ENCODE data around the gene SPON1.
A peak's percentile ranks its signal among the peaks of the same experiment; 100 is the strongest.
"Not testable (repeated sequence)": the region's sequence is repeated elsewhere in the genome, so short reads cannot be mapped to it uniquely, and the experiment has no call there.

SPON1 gene

DNA sequence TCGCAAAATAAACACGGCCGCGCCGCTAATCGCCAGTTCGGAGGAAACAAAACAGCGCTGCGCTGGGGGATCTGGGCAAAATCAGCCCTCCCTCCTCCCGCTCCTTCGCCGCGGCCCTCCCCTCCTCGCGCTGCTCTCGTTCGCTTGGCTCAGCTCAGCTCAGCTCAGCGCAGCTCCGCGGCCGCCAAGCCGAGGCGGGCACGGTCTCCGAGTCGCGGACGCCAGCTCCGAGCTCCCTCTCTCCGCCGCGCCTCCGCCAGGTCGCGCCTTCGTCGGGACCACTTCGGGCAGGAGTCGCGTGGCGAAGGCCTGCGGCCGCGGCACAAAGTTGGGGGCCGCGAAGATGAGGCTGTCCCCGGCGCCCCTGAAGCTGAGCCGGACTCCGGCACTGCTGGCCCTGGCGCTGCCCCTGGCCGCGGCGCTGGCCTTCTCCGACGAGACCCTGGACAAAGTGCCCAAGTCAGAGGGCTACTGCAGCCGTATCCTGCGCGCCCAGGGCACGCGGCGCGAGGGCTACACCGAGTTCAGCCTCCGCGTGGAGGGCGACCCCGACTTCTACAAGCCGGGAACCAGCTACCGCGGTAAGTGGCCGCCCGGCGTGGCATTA is at the start of gene SPON1:
Gene SPON1, plus strand, starts transcription at position 162 of the 607 bp plus-strand sequence. Its CDS starts 182 bp downstream, at position 344.
- DNase-seq (ENCODE audit: low spot score): peak; percentile 52

DNA sequence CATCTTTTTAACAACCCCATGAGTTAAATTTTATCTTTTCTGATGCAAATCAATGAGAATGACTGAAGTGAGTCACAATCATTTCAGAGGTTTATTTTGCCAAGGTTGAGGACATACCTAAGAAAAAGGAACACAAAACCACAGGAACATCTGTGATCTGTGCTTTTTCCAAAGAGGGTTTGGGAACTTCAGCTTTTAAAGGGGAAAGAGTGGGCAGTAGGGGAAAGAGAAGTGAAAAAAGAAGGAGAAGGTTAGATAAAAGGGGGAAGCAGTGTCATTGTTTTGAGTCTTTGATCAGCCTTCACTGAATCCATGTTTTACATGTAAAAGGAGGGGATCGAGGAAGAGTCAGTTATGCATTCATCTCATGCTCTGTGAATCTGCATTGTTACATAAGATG is 45.3 kb upstream of the SPON1 start:
- no peak for DNase-seq (ENCODE audit: low spot score)

DNA sequence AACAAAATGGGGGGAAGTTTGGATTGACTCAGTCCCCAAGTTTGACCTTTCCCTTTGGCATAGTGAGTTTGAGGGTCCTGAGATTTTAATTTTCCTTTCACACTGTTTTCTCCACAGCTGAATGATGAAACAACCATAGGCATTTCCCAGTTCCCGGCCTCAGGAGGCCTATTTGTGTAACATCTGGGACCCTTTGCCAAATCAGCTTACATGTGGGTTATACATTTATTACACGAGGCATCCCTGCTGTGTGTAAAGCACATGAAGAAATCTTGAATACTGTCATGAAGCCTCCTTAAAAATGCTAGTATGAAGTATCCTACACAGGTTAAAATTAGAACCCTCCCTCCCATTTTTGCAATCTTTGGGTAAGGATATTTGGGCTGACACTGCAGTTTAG is 44.6 kb upstream of the SPON1 start:
- no peak for DNase-seq (ENCODE audit: low spot score)

DNA sequence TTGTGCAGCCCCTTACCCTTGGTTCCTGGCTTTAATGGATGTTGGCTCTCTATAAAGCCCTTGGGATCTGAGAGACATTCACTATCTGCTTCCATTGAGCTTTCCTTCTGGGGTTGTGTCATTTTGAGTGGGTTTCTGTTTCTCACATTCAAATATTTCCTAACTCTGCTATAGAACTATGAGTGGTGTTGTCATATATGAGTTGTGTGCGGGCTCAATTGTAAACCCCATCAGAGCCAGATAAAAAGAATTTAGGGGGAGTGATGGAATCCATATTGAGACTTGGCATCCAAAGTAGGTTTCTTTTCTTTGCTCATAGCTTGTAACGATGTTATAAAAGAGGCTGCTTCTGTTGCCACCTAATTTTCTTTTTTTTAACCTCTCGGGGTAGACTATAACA is 41.8 kb upstream of the SPON1 start:
- DNase-seq (ENCODE audit: low spot score): no peak

DNA sequence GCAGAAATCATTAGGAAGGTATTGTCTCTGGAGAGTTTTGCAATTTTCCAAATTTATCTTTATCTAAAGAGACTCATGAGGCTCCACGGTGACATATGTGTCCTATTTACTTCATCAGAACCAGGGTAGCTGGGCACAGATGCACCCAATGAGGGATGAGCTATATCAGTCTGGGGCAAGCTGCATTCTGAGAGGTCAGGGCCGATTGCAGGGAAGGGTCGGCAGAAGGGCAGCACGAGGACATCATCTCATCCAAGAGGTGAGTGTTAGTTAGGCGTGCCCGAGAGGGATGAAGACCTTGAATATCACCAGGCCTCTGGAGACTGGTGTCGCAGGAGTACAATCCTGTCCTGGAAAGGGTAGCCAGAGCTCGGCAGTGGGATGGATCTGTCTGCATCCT is 41.0 kb upstream of the SPON1 start:
- no peak for DNase-seq (ENCODE audit: low spot score)

DNA sequence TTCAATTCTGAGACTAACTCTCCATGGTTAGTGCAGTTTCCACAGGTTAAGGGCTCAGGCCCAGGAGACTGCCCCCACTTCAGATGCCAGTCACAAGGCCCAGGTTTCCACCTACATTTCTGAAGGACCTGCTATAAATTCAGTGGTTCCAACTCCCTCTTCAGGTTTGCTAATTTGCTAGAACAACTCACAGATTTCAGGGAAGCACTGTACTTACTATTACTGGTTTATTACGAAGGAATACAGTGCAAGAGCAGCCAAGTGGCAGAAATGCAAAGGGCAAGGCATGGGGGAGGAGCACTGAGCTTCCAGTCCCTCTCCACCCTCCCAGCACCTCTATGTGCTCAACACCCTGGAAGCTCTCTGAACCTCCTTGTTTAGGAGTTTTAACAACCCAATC is 39.3 kb upstream of the SPON1 start:
- DNase-seq (ENCODE audit: low spot score): no peak

DNA sequence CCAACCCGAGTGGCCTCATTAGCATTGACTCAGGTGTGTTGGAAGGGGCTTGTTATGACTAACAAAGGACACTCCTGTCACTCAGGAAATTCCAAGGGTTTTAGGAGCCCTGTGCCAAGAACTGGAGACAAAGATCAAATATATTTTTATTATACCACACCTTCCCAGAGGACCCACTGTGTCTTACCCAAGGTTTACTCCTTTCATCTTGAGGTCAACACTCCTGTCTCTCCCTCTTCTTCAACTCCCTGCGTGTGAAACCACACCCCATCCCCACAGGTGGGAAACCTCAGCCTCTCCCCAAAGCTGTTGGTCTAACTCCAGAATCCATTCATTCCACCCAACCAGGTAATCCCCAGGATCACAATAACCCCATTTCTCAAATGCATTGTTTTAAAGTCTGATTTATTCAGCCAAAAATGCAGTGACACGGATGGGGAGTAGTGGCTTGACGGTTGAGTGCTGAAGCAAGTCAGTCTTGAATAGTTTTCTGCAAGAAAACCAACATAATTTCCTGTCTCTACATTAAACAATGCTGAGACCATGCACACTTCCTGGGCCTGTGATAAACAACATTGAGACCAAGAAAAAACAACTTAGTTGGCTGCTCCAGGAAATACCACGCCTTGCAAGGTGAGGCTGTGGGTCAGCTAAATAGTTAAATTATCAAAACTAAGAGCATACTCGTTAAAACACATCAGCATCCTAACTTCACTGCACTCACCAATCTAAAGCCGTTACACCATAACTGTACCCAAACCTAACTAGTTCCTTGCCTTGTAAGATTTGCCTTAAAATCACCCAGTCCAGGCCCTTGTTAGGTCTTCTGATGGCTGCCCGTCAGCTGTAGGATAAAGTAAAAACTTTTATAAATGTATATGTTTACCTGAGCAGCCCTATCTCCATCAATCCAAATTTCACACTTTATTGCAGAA is 38.5 kb upstream of the SPON1 start:
- DNase-seq (ENCODE audit: low spot score): no peak

DNA sequence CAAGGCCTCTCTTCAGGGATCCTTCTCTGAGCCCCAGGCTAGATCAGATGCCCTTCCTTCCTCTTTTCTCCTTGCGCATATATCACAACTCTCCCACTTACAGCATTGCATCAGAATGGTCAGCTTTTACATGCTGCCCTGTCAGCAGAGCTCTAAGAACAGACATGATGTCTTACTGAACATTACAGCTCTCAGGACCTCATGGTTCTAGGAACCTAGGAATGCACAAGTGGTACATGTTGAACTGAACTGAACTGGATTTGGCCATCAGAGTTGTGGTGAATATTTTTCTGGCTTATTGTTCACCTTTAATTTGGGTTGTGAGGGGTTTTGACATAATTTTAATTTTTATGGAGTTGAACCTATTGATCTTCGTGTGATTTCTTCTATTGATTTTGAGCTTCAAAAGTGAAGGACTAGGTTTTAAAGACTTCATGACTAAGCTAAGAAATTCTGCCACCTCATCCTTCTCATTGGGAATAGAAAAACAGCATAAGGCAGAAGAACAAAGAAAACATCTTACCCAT is 37.7 kb upstream of the SPON1 start:
- no peak for DNase-seq (ENCODE audit: low spot score)

DNA sequence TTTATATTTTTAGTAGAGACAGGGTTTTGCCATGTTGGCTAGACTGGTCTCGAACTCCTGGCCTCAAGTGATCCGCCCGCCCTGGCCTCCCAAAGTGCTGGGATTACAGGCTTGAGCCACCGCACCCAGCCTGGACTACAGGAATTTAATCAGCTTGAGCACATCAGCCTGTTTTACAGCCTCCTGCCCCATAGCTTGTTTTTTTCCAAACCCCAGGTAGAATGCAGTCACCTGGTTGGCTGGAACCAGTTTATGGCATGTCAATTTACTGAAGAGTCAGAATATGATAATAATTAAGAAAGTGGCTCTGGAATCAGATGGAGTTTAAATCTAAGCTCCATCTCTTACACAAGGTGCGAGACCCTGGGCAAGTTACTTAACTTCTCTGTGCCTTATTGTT is 36.2 kb upstream of the SPON1 start:
- DNase-seq (ENCODE audit: low spot score): not testable (repeated sequence)

DNA sequence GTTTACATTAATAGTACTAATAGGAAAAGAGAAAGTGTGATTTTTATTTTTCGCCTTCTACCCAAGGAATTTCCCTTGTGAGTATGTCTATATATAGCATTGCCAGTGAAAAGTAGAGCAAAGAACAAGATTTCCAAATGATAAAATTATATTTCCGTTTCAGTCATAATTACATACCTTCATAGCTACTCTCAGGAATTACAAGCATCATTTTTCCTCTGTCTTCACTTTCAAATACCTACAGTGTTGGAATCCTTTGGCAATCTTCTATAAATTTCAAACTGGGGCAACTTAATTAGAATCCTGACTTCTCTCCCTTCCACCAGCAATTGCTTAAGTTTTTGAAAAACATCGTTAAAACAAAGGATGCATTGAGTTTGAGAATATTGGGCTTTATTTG is 35.5 kb upstream of the SPON1 start:
- no peak for DNase-seq (ENCODE audit: low spot score)

DNA sequence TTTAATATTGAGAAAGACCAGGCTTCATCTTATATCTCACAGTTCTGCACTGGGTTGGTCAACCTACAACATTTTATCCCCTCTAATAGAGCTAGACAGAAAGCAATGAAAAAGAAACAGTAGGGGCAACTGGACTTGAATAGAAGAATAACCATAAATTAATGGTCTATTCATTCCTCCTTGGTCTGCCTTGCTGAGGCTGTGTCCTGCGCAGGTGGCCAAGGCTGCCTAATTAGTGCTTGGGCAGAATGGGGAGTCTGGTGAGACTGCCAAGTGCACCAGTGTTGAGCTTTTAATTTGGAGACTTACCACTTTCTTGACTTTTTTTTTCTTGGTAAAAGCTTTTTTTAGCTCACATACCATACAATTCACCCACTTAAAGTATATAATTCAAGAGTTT is 35.0 kb upstream of the SPON1 start:
- peak; percentile 52 for DNase-seq (ENCODE audit: low spot score)

DNA sequence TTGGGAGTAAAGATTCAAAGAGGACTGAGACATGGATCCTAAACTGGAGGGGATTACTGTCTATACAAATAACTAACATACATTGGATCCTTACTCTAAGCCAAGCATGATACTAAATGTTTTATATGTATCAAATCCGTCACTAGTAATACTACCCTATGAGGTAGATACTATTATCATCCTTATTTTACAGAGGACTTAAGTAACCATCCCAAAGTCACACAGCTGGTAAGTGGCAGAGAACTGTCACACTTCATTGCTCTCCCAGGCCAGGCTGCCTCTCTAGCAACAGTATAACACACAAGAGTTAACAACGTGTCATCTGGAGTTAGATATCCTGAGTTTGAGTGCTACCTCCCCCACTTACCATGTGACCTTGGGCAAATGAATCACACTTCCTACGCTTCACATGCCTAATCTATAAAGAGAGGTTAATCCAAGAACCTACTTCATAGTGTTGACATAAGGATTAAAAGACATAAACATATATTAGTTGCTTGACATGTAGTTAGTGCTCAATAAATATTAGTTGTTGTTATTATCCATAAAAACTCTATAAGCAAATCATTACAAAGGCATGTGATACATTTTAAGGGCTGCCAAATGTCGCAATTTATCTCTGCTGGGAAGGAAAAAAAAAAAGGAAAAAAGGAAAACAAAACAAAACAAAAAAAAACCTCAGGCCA is 33.8 kb upstream of the SPON1 start:
- peak; percentile 15 for DNase-seq (ENCODE audit: low spot score)

DNA sequence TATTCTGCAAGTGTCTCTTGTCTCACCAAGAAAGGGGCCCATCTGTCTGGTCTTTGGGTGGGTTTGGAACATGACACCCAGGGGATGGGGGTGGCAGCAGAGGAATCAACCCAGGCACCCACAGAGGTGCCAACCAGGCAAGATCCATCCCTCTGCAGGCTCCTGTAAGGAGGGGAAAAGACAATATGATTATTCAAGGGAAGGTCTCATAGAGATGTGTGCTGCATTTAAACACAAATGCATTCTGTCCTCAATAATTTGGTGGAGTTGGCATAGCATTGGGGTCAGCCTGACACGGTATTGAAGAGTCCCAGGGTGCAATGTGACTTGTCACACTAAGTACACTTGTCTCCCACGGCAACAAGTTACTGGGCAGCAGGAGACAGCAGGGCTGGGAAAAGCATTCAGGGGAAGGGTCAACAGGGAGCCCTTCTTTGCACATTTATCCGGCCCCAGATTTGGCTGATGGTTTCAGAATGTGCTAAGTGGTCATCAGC is 33.1 kb upstream of the SPON1 start:
- DNase-seq (ENCODE audit: low spot score): peak; percentile 74

DNA sequence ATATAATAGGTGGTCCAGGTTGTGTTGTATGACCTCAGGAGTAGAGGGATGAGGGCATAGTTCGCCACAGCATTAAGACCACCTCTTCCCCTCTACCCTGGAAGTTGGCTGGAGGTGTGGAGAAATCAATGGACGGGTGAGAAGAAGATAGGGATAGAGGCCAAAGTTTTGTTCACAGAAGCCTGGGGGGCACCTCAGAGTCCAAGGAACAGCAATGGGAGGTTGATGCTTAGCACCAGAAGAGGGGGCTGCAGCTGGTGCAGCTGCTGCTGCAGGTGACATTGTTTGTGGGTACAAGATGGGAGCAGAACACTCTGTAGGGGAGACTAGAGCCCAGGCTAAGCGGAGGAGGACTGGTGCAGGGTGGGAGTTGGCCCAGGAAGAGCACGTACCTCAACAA is 31.2 kb upstream of the SPON1 start:
- DNase-seq (ENCODE audit: low spot score): no peak

DNA sequence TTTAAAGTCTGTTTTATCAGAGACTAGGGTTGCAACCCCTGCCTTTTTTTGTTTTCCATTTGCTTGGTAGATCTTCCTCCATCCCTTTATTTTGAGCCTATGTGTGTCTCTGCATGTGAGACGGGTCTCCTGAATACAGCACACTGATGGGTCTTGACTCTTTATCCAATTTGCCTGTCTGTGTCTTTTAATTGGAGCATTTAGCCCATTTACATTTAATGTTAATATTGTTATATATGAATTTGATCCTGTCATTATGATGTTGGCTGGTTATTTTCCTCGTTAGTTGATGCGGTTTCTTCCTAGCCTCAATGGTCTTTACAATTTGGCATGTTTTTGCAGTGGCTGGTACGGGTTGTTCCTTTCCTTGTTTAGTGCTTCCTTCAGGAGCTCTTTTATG is 25.4 kb upstream of the SPON1 start:
- DNase-seq (ENCODE audit: low spot score): not testable (repeated sequence)

DNA sequence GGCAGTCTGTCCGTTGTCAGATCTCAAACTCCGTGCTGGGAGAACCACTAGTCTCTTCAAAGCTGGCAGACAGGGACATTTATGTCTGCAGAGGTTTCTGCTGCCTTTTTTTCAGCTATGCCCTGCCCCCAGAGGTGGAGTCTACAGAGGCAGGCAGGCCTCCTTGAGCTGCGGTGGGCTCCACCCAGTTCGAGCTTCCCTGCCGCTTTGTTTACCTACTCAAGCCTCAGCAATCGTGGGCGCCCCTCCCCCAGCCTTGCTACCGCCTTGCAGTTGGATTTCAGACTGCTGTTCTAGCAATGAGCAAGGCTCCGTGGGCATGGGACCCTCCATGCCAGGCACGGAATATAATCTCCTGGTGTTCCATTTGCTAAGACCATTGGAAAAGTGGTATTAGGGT is 23.7 kb upstream of the SPON1 start:
- not testable (repeated sequence) for DNase-seq (ENCODE audit: low spot score)

DNA sequence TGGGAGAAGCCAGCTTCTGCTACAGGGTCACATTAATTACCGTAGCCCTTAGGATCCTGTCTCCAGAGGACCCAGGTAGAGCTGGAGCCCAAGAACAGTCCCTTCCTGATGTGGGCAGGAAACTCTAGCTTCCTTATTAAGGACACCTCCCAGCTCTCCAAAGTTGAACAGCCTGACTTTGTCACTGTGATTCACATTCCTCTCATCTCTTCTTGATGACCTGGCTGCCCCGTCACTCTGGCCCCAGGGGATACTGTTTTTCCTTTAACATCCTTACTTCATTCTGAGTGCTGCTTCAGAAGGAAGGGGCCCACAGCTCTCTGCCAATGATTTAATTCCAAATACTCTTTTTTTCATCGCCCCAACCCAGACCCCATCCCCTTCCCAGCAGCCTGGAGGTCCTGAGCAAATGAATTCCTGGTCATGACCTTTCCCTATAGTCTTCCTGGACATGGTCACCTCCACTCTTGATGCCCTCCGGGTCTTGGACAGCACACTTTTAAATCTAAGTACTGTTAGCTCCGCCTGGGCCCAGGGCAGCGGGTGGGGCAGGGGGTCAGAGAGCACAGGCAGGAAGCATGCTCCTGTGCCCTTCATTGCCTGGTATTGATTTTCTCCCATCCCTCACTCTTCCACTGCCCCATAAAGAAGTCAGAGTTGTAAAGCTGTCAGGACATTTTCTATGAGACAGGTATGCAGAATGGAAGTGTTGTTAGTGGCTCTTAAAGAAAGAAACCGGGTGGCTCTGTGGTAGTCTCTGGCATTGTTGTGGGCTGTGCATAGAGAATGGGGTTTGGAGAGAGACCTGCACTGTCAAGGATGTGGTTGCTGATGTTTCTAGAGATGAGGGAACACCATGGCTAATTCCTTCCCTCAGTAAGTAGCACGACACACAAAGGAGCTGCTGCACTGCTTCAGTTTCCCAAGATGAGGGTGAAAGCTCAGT is 22.3 kb upstream of the SPON1 start:
- no peak for DNase-seq (ENCODE audit: low spot score)

DNA sequence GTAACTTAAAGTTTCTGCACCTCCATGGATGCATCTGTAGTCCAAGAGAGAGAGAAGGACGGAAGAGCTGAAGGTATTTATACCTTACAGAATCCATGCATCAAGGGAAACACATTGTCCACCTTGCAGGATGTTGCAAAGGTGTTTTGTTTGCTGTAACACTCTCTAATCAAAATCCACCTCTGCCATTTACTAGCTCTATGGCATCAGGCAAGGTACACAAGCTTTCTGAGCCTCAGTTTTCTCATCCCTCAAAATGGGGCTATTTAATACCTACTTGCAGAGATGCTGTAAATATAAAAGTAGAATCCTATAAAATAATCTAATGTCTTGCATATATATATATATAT is 21.6 kb upstream of the SPON1 start:
- no peak for DNase-seq (ENCODE audit: low spot score)

DNA sequence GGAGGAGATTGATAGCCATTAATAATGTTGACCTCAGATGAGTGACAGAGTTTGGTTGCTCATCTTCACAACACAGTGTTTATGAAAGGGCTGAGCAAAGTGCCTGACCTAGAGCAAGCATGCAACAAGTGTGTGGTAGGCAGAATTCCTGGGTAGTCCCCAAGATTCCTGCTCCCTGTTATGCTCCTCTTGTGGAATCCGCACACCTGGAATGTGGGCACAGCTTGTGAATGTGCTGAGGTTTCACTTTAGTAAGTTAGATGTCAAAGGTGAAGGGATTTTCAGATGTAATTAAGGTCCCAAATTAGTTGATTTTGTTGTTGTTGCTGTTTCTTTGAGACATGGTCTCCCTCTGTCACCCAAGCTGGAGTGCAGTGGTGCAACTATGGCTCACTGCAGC is 20.7 kb upstream of the SPON1 start:
- no peak for DNase-seq (ENCODE audit: low spot score)

DNA sequence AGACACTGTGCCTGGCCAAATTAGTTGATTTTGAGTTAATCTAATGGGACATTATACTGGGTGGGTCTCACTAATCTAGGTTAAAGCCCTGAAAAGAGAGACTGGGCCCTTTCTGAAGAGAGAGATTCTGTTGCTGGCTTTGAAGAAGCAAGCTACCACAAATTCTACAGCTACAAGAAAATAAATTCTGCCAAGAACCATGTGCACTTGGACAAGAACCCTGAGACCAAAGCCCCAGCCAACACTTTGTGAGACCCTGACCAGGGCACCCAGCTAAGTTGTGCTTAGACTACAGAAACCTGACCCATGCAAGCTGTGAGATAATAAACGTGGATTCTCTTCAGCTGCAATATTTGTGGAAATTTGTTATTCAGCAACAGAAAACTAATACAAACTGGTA is 20.1 kb upstream of the SPON1 start:
- no peak for DNase-seq (ENCODE audit: low spot score)

DNA sequence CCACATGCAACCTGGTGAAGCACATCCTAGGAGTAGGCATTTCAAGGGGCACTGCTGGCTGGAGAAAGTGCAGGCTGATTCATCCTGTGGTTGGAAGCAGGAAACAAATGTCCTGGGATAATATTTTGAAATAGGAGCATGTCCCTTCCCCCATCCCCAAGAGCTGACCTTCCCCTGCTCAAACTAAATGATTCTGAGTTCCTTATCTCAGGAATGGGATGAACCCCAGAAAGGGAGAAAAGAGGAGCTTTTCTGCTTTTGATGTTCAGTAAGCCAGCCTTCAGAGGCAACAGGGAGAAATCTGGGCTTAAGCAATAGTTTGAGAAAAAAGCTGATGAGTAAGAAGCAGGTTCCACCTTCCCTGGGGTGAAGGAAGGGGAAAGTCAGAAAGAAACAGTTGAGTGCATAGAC is 19.5 kb upstream of the SPON1 start:
- DNase-seq (ENCODE audit: low spot score): no peak

All from putamen (tissue), 1 donor.